AG09319 (cell line): ENCODE measurements around the gene STK4.
A peak's percentile ranks its signal among the peaks of the same experiment; 100 is the strongest.
"Not testable (repeated sequence)": the region's sequence is repeated elsewhere in the genome, so short reads cannot be mapped to it uniquely, and the experiment has no call there.

Source experiments
- DNase-seq: peaks from one replicate; pipeline ENCODE4 v3.0.0-alpha.2; 2010; ENCODE audit warnings: low read depth; ENCODE audit errors: extremely low read depth
- TF ChIP-seq, protein P1 (sequence below): IDR thresholded peaks from 2 replicates; pipeline ENCODE4 v1.5.1; 2011; ENCODE audit warnings: low read depth, mild to moderate bottlenecking, inconsistent platforms, low read length, moderate library complexity

Gene STK4

GRCh38 chr20:45055056-45055455 lies 88.7 kb downstream of the STK4 start:
- DNase-seq, result no peak
- TF ChIP-seq, protein P1, sequence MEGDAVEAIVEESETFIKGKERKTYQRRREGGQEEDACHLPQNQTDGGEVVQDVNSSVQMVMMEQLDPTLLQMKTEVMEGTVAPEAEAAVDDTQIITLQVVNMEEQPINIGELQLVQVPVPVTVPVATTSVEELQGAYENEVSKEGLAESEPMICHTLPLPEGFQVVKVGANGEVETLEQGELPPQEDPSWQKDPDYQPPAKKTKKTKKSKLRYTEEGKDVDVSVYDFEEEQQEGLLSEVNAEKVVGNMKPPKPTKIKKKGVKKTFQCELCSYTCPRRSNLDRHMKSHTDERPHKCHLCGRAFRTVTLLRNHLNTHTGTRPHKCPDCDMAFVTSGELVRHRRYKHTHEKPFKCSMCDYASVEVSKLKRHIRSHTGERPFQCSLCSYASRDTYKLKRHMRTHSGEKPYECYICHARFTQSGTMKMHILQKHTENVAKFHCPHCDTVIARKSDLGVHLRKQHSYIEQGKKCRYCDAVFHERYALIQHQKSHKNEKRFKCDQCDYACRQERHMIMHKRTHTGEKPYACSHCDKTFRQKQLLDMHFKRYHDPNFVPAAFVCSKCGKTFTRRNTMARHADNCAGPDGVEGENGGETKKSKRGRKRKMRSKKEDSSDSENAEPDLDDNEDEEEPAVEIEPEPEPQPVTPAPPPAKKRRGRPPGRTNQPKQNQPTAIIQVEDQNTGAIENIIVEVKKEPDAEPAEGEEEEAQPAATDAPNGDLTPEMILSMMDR, result no peak

- no peak for DNase-seq
- TF ChIP-seq, protein P1, result no peak
Observed at GRCh38 chr20:45056473-45057173, 90.3 kb downstream of the STK4 start.

DNA sequence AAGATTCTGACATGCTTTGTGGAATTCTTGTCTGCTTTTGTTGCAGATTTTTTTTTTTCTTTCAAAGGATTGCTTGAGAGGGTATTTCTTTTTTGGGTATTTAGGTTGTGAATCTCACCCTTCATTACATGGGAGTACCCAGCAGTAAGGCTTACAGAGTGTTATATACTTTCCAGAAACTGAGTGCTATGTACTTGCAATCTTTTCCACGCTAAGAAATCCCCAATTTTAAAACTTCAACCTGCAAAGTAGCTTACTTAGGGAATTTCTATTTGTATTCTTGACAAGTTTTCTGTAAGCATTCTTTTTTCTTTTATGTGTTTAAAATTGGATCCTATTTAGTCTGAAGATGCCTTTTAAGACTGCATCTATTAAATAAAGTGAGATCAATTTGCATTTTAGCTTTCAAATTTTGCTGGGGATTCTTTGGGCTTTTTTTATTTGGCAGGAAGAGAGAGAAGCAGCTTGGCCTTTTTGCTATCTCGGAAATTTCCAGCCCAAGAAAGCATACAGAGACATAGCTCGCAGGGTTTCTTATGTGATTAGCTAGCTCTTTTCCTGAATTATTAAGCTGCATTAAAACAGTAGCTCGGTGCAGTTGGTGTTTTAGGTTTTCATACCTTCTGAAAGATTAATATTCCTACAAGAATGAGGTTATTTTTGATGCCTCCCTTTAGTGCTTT lies 92.0 kb downstream of the STK4 start:
- TF ChIP-seq, protein P1, result no peak
- no peak for DNase-seq

- TF ChIP-seq, protein P1, result no peak
- no peak for DNase-seq
Observed at GRCh38 chr20:45059022-45059728, 92.9 kb downstream of the STK4 start.

DNA sequence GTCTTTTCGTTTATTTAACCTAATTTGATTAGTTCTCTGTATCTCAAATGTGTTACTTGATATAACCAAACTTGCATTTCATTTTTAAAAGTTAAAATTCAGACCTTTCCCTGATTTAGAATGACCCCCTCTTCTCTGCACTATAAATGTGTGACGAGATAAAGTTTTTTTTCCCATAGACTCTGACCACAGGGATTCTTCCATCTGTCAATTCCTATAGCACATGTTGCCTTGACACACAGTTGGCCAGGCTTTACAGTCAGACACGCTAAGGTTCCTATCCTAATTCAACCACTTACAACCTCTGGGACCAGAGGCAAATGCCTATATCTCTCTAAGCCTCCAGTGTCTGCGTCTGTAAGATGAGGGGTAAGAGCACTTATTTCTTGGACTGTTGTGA lies 94.0 kb downstream of the STK4 start:
- no peak for DNase-seq
- TF ChIP-seq, protein P1, result no peak

- TF ChIP-seq, protein P1, result no peak
- peak; percentile 56 for DNase-seq
Observed at GRCh38 chr20:45061244-45061643, 94.9 kb downstream of the STK4 start.

- DNase-seq, result not testable (repeated sequence)
Observed at GRCh38 chr20:45063107-45063506, 96.8 kb downstream of the STK4 start.
